GM11168 (cell line): ENCODE results near the gene MRFAP1.
"Not testable (repeated sequence)": the region's sequence is repeated elsewhere in the genome, so short reads cannot be mapped to it uniquely, and the experiment has no call there.

Experiments
- in situ Hi-C: fragments of 300-500 bp; cut with MboI; formaldehyde crosslinking; loops from one replicate; pipeline ENCODE4 v1.12.0; 2022; ENCODE audit warnings: low sequenced_read_pairs; ENCODE audit not compliant: unreplicated experiment

Gene MRFAP1

DNA sequence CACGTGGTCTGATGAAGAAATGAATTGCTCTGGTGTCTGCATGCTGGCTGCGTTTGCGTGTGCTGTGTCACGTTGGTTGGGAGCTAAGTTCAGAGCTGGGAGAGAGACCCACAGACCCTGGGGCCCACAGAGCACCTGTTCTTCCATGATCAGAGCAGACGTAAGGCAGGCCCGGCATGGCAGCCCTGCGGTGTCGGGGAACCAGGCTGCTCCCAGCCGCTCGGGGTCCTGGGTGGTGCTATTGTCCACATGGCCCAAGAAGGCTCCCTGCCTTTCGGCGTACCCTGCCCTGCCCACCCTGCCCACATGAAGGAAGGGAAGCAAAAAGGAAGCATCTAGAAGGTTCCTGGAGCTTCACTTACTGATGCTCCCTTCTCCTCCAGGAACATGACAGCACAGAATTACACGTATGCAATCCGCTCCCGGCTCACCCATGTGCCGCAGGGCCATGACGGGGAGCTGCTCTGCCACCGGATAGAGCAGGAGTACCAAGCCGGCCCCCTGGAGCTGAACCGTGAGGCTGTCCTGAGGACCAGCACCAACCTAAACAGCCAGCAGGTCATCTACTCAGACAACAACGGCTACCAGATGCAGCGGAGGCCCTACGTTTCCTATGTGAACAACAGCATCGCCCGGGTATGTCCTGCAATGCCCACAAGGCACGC lies 30.9 kb upstream of the MRFAP1 start:
- in situ Hi-C loops: no loop called here

DNA sequence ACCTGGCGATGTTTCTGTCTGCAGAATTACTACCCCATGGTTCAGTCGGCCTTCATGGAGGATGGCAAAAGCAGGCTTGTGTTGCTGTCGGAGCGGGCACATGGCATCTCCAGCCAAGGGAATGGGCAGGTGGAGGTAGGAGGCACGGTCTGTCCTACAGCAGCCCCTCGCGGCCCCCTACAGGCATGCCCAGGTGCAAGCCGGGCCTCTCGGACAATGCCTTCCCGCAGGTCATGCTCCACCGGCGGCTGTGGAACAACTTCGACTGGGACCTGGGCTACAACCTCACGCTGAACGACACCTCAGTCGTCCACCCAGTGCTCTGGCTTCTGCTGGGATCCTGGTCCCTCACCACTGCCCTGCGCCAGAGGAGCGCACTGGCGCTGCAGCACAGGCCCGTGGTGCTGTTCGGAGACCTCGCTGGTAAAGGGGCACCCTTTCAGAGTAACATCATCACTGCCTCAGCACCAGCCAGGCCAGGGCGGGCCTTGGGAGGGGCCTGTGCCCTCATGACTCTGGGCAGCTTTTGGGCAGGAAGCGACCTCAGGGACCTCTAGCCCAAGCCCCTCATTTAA lies 29.5 kb upstream of the MRFAP1 start:
- in situ Hi-C loops: no loop called here

DNA sequence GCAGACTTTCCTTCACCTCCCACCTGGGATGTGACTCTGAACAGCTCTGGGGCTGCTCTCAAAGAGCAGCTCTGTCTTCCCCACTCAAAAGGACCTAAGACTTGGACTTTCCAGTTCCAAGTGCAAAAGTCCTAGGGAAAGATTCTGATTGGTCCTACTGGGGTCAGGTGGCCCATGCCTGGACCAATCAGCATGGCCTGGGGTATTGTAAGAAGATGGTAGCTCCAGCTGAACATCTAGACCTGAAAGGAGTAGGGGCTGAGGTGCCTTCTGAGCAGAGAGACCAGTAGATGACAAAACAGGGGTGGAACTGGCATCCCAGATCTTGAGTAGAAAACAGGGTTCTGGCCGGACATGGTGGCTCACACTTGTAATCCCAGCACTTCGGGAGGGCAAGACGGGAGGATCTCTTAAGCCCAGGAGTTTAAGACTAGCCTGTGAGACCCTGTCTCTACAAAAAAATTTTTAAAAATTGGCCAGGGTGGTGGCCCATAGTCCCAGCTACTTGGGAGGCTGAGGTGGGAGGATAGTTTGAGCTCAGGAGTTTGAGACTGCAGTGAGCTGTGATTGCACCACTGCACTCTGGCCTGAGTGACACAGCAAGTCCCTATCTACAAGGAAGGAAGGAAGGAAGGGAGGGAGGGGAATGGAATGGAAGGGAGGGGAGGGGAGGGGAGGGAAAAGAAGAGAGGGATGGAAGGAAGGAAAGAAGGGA lies 27.4 kb upstream of the MRFAP1 start:
- in situ Hi-C loops: no loop called here

DNA sequence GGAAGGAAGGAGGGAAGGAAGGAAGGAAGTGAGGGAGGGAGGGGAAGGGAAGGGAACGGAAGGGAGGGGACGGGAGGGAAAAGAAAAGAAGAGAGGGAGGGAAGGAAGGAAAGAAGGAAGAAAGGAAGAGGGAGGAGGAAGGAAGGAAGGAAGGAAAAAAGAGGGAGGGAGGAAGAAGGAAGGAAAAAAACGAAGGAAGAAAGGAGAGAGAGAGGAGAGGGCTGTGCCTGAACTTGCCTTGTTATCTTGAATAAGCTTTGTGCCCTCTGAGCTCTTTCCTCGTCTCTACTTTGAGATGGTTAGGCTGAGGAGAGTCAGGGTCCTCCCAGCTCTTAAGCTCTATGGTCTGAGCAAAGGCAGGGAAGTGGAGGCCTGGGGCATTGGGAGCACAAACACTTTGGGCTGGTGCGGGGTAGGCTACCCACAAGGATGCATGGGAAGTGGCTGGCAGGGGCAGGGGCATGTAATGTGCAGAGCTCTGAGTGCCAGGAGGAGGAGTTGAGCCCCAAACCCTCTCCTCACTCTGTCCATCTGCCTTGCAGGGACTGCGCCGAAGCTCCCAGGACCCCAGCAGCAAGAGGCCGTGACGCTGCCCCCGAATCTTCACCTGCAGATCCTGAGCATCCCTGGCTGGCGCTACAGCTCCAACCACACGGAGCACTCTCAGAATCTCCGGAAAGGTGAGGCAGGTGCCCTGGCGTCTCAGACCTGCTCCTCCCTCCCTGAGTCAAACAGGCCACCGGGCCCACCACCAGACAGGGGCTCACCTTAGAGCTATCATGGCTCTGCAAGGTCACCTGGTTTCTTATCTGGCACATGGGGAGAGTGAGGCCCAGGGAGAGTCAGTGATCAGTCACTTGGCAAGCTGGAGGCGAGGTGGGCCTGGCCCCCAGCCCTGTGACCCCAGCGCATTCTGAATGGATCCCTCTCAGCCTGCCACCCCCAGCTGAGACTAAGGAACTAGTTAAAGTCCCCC lies 26.5 kb upstream of the MRFAP1 start:
- in situ Hi-C loops: no loop called here

DNA sequence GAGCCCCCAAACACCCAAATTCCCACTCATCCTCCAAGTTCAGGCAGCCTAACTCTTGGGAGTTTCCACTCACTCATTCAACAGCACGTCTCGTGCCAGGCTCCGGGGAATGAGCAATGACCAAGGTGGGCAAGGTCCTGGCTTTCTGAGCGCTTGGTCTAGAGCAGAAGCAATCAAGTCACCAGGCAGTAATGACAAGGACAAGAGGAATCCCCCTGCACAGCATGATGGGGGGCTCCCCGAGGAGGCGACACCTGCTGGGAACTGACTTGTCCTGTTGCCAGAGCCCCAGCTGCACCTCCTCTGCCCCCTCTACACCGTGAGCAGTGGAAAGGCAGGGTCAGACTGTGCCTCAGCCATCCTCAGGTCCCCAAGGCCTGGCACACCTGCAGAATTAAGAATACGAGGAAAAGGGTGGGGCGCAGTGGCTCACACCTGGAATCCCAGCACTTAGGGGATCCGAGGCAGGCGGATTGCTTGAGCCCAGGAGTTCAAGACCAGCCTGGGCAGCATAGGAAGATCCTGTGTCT lies 25.7 kb upstream of the MRFAP1 start:
- in situ Hi-C loops: no loop called here

DNA sequence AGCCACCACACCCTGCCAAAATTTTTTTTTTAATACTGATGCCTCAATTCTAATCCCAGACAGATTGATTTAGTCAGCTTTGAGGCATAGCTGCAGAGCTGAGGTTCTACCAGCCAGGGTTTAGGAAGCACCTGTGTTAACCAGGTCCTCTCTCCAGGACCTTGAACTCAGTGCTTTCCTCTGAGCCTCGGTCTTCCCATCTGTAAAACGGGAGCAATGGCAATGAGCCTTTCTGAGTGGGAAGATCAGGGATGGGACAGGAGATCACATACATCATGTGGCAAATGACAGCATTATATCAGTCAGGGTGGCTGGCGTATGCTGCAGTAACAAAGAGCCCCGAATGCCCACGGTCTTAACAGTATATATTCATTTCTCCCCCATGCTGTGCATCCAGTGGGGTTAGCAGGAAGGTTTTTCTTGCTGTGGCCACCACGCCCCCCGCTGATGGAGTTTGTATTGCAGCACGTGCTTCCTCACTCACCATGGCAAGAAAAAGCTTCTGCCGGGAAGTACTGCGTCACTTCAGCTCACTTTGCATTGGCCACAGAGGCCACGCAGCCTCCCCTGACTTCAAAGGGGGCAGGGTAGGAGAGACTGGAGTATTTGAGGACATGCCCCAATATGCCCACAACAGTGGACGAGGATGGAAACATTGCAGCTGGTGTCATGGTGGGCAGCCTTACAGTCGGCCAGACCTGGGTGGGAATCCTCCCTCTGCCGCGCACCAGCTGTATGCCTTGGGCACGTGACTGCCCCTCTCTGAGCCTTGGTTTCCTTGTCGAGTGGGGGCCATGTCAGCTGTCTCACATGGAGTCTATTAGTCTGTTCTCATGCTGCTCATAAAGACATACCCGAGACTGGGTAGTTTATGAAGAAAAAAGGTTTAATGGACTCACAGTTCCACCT lies 24.1 kb upstream of the MRFAP1 start:
- in situ Hi-C loops: no loop called here

DNA sequence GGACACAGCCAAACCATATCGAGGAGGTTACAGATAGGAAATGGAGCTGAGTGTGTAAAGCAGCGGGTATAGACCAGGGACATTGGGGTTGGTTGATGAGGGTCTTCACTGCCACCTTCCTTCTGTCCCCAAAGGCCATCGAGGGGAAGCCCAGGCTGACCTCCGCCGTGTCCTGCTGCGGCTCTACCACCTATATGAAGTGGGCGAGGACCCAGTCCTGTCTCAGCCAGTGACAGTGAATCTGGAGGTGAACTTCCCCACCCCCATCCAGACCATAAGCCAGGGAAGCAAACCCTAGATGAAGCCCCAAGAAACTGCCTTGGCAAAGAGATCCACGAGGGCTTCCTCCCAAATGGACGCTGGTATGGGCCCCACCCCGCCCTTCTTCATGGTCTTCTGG lies 23.2 kb upstream of the MRFAP1 start:
- in situ Hi-C loops: no loop called here

DNA sequence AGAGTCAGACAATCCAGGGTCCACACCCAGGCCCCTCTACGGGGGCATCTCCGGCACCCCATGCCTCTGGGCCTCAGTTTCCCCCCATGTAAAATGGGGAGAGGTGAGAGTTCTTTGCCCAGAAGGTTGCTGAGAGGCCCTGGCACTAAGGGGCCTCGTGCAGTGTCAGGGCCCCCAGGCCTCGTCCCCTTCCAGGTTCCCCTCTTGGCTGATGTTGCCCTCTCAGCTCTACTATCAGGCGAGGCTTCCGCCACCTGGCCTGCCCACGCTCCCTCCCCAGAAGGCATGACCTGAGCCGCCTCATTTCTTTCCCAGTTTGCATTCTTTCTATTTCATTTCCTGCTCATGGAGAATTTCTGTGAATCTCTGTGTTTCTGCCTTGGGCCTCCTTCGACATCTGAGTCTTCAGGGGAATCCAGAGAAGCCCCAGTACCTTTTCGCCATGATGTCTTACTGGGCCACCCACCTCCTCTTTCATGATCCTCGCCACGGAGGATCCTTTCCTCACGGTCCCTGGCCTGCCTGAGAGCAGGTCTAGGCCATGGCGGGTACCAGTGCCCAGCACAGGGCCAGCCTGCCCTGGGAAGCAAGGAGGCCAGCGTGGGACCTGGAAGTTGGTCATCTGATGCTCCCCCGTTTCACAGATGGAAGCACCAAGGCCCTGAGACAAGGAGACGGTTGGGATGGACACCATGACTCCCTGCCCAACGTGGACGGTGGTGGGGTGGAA lies 21.9 kb upstream of the MRFAP1 start:
- in situ Hi-C loops: no loop called here

DNA sequence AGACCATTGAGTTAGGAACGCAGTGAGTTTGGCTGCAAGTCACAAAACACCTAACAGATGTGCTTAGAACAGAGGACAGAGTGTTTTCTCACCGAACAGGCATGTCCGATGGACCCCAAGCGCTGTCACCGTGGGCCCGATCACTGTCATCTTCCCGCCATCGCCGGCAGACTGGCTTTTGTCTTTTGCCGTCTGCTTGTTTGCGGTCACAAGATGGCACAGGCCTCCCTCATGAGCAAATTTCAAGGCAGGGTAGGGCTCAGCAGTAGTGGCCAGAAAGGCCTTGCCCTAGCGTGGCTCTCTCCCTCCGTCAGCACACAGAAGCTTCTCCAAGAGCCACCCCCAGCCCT lies 21.4 kb upstream of the MRFAP1 start:
- in situ Hi-C loops: no loop called here

DNA sequence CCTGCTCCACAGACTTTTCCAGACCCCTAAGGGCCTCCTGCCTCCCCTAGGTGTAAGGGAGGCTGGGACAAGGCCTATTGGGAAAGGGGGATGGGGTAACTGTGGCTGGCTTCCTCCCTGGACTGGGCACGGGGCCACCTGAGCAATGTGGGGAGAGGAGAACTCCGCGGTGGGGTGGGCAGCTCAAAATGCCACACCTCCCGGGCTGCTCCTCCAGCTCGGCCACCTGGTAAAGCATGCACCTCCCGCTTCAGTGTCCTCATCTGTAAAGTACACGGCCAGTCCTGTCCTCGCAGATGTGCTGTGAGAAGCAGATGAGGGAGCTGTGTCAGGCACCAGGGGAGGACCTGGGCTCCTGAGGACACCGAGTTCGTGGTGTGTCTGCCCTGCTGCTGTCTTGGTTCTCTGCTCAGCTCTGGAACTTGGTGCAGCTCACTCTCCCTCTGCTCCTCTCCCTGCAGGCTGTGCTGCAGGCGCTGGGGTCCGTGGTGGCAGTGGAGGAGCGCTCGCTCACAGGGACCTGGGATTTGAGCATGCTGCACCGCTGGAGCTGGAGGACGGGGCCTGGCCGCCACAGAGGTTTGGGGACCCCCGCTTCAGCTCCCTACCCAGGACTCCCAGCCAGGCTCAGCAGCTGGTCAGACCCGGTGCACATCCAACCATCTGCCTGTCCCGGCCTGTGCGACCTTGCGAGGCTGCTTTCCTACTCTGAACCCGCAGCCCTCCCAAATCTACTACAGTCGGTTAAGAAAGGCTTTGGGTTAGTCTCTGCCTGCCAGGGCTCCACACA lies 20.8 kb upstream of the MRFAP1 start:
- in situ Hi-C loops: no loop called here

DNA sequence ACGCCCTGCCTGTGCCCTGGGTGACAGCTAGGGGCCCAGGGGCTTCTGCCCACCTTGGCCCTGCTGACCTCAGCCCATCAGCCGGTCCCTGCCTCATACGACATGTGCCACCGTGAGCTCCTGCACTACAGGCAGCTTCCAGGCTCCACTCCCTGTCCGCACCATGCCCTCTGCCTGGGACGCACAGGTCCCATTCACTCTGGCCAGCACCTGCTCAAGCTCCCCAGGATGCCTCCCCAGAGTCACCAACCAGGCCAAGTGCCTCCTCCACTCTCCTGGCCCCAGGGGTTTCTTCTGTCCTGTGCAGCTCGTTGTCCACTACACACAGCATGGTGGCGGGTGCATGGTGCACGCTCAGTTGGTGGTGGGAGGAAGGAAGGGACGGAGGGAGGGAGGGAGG lies 20.2 kb upstream of the MRFAP1 start:
- in situ Hi-C loops: no loop called here

DNA sequence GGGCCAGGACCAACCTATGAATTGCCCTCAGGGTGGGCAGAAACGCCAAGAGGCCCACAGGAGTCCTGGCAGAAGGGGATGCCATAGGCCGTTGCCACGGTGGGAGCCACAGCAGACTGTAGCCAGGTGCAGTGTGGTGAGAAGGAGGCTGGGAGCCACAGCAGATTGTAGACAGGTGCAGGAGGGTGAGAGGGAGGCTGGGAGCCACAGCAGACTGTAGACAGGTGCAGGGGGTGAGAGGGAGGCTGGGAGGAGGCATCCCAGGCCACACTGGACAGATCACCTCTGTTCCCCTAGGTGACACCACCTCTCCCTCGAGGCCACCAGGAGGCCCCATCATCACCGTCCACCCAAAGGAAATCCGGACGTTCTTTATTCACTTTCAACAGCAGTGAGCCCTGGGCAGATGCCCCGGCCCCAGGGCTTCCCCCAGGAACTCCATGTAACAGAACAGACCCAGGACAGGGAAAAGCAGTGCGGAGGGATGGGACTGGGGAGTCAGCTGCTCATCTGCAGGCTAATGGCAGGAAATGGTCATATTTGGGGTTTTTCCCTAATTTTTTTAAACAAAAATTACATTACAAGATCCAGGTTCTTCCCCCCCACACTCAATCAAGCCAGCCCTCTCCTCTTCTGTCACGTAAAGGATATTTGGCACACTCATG lies 19.5 kb upstream of the MRFAP1 start:
- in situ Hi-C loops: no loop called here

DNA sequence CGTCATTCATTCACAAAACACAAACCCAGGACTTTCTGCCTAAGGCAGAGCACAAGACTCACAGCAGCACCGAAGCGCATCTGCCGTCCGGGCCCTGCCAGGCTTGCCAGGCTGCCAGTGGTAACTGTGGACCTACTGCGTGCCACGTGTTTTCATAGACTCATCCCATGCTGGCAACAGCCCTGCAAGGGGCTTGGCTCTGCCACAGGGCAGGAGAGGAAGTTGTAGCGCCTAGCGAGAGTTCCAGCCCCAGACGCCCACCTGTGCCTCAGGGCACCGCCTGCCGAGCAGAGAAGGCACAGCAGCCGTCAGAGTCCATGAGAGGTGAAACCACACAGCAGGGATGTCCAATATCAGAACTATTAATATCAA lies 18.9 kb upstream of the MRFAP1 start:
- in situ Hi-C loops: no loop called here

DNA sequence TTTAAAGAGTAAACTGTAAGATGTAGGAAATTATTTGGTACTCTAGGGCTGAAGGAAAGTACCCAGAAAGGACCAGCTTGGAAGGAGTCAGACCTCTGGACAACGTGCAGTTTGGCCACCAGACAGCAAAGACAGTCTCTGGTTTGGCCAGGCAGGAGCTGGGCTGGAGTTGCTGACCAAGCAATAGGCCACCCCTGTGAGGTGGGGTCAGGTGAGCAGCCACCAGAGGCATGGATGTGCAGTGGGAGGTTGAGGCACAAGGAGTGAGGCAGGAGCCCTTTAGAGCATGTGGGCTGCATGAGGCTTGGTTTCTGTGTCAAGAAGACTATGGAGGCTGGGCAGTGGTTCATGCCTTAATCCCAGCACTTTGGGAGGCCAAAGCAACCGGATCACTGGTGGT lies 17.7 kb upstream of the MRFAP1 start:
- in situ Hi-C loops: no loop called here

DNA sequence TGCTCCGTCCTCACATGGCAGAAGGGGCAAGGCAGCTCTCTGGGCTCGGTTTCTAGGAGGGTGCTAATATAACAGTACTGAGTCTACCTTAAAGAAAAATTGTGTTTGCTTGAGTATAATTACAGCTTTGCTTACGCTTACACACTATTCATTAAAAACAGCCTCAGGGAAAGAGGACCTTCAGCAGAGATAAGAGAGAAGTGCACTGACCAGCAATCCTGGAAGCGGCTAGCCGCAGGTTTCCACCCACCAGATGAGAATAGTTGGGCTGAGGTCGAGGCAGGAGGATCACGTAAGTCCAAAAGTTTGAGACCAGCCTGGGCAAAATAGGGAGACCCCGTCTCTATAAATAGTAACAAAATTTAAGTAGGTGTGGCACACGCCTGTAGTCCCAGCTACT lies 15.2 kb upstream of the MRFAP1 start:
- in situ Hi-C loops: no loop called here

DNA sequence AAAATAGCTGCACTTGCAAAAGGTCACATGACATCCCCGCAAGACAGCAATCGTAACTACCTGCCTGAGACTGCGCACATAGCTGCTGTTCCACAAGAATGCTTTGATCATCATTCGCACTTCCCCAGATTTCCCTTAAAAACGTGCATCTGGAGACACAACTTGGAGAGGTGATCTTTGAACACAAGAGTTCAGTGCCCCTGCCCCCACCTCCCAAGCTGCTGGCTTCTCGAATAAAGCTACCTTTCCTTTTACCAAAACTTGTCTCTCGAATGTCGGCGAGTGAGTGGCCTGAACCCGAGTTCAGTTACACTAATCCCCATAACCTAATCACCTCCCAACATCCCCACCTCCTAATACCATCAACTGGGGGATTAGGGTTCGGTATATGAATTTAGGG lies 14.4 kb upstream of the MRFAP1 start:
- in situ Hi-C loops: no loop called here

DNA sequence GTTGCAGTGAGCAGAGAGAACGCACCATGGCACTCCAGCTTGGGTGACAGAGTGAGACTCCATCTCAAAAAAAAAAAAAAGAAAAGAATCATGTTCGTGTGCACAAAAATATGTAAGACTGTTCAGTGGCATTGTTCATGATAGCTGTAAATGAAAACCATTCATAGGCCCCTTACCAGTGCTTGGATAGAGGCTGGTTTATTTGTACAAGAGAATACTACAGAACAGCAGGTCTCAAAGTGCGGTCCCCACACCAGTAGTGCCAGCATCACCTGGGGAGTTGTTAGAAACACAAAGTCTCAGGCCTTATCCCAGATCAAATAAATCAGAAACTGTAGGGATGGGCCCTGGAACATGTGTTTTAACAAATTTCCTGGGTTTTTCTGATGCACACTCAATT lies 12.7 kb upstream of the MRFAP1 start:
- in situ Hi-C loops: no loop called here

DNA sequence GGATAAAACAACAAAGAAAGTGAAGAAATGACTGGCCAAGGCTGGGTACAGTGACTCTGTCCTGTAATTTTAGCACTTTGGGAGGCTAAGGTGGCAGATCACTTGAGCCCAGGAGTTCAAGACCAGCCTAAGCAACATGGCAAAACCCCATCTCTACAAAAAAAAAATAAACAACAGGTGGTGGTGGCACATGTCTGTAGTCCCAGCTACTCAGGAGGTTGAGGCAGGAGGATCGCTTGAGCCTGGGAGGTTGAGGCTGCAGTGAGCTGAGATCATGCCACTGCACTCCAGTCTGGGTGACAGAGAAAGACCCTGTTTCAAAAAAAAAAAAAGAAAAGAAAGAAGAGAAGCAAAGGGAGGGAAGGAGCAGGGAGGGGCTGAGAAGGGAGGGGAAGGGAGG lies 12.0 kb upstream of the MRFAP1 start:
- in situ Hi-C loops: not testable (repeated sequence)
